HG03175 (cell line): ENCODE measurements around the gene PRSS36.
"Not testable (repeated sequence)": the region's sequence is repeated elsewhere in the genome, so short reads cannot be mapped to it uniquely, and the experiment has no call there.

Experiments used
- ATAC-seq: cut with Tn5 transposase; IDR thresholded peaks from one replicate; pipeline ENCODE4 v1.9.1; 2021; ENCODE audit warnings: mild to moderate bottlenecking, moderate library complexity; ENCODE audit not compliant: unreplicated experiment

Gene PRSS36

DNA sequence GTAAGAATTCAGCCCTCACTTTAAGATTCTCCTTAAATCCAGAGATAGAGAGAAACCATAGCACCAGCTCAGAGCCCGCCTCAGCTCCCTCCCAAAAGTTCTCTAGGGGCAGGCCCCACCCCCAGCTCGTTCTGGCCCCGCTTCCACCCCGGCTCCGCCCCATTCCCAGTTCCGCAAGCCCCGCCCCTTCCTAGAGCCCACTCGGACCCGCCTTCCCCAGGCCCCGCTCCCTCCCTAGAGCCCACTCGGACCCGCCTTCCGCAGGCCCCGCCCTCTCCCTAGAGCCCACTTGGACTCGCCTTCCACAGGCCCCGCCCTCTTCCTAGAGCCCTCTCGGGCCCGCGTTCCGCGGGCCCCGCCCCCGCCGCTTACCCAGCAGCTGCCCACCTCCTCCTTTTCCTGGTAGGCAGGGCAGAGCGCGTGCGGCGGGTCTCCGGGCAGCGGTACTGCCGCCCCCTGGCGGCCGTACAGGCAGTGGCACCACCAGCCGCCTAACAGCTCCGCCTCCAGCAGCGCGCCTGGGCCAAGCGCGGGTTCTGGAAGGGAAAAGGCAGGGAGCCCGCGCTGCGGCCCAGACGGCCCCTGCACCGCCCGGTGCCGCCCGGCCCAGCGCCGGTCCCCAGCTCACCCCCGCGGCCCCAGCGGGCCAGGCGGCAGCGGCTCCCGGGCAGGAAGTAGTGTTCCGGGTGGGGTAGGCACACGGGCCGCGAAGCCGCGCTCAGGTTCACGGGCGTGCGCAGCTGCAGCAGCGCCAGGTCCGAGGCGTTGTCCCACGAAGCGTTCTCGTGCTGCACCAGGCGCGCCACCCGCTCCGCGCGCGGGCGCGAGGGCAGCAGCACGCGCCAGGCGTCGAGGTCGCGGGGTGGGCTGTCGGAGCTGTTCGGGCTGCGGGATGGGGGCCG lies 7.5 kb downstream of the PRSS36 start:
- peak; percentile 89 for ATAC-seq

DNA sequence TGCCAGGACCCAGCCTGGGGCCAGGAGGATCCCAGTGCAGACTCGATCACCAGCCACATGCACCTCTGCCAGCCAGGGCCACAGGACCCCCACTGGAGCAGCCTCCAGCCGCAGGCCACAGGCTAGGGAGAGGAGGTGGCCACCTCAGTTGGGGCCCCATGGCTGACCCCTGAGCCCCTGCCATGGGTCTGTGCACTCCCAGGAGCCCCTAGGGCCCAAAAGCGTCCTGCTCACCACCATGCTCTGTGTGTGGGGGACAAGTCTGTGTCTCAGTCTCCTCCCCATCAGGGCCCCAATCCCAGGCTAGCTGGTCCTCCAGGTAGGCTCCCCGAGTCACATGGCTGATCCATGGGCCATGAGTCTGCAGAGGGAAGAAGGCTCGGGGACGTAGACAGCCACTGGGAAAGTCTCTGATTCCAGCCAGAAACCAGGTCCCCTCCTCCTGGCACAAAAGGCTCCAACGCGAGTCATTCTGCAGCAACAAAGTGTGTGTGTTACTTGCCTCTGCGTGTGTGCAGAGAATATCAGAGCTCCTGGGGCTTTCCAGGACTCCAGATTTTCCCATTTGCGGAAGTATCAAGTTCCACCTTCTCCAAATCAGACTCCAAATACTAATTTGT lies 8.3 kb downstream of the PRSS36 start:
- no peak for ATAC-seq

DNA sequence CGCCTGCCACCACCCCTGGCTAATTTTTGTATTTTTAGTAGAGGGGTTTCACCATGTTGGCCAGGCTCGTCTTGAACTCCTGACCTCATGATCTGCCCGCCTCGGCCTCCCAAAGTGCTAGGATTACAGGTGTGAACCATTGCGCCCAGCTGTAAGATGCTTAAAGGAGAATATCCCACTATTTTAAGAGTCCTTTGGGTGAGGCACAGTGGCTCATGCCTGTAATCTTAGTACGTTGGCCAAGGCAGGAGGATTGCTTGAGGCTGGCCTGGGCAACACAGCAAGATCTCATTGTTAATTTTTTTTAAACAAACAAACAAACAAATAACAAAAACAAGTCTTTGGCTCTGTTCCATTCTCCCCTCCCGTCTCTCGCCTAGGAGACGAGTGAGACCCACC lies 8.8 kb downstream of the PRSS36 start:
- not testable (repeated sequence) for ATAC-seq

DNA sequence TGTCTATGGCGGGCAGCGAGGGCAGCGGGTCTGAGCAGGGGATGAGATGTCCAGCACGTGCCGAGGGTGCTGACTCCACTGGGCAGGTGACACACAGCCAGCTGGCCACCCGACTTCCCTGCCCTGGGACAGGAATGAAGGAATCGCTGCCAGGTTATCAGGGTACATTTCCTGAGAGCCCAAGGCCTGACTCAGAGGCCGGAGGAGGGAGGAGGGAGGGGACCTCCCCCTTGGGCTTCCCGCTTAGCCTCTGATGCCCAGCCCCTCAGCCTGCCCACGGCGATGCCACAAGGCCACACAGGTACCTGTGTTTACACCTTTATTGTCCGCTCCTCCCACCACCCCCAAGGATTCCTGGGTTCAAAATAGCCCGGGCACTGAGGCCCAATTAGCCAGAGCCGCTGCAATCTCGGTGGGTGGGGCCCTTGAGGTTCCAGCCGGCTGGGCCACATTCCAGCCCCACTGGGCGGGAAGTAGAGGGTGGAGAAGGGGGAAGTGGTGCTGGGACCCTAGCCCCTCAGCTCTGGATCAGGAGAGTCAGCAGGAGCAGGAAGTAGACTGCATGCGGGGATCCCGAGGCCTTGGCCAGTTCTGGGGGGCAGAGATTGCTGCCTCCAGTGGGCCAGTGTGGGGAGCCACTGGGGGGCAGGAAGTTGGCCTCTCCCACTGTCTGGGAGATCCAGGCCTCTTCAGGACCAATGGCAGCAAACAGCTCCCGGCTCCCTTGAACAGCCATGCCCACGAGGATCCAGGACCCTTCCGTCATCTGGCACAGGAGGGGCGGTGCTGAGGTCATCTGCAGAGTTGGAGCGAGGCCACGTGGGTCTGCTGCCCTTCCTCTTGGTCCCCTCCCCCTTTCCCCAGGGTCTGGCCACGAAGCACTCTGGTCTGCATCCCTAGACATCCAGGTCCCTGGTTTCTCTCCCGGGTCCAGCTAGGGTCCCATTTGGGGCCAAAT lies 11.0 kb downstream of the PRSS36 start:
- ATAC-seq: no peak

DNA sequence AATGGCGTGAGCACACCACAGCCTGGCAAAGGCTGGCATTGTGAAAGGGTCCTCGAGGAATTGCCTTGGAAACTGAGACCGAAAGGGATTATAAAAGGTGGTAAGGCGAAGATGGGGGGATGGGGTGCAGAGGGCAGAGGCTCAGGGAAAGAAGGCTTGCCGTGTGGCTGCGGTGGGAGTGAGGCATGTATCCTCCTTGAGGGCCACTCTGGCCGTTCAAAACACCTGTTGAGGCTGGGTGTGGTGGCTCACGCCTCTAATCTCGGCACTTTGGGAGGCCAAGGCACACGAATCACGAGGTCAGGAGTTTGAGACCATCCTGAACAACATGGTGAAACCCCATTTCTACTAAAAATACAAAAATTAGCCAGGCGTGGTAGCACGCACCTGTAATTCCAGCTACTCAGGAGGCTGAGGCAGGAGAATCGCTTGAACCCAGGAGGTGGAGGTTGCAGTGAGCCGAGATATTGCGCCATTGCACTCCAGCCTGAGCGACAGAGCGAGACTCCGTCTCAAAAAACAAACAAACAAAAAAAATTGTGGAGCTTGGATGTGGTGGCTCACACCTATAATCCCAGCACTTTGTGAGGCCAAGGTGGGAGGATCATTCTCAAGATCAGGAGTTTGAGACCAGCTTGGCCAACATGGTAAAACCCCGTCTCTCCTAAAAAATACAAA lies 12.9 kb downstream of the PRSS36 start:
- not testable (repeated sequence) for ATAC-seq

DNA sequence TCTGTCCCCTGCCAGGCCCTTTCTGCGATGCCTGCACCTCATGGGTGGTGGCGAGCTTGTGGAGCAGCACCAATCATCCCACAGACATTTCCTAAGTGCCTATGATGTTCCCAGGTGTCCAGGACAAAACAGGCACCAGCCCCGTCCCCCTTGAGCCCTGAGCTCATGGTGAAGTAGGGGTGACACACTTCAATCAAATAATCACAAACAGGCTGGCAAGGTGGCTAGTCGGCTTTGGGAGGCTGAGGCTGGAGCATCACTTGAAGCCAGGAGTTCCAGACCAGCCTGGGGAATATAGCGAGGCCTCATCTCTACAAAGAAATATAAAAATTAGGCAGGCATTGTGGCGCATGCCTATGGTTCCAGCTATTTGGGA lies 13.6 kb downstream of the PRSS36 start:
- no peak for ATAC-seq

DNA sequence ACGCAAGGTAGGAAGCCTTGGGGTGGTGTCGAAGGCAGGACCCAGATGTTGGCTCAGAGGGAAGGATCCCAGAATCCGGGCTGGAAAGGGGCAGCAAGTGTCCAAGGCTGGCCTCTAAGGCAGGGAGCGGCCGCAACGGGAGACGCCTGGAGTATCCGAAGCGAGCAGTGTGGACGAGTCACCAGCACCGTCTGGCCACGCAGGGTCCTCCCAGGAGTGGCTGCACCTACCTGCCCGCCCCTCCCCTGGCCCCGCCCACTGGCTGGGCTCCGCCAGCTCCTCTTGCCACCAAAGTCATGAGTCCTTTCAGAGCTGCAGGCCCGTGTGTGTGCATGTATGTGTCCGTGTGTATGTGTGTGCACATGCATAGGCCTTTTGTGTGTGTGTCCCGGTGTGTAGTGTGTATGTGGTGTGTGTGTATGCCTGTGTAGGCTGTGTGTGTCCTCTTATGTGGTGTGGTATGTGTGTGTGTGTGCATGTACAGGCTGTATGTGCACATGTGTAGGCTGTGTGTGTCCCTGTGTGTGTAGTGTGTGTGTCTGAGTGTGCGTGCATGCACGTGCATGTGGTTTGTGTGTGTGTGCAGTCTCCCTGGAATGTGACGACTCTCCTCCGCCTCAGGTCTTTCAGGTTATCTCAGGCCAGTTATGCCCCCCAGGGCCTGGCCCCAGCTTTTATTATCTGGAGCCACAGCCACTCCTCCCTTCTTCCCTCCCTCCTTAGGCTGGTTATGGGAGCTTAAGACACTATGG lies 14.2 kb downstream of the PRSS36 start, which contains the start of gene PRSS8:
Gene PRSS8 (minus strand): TSS at position 193 of the 752 bp plus-strand sequence. CDS start 229 bp downstream, outside the sequence.
- ATAC-seq: no peak

DNA sequence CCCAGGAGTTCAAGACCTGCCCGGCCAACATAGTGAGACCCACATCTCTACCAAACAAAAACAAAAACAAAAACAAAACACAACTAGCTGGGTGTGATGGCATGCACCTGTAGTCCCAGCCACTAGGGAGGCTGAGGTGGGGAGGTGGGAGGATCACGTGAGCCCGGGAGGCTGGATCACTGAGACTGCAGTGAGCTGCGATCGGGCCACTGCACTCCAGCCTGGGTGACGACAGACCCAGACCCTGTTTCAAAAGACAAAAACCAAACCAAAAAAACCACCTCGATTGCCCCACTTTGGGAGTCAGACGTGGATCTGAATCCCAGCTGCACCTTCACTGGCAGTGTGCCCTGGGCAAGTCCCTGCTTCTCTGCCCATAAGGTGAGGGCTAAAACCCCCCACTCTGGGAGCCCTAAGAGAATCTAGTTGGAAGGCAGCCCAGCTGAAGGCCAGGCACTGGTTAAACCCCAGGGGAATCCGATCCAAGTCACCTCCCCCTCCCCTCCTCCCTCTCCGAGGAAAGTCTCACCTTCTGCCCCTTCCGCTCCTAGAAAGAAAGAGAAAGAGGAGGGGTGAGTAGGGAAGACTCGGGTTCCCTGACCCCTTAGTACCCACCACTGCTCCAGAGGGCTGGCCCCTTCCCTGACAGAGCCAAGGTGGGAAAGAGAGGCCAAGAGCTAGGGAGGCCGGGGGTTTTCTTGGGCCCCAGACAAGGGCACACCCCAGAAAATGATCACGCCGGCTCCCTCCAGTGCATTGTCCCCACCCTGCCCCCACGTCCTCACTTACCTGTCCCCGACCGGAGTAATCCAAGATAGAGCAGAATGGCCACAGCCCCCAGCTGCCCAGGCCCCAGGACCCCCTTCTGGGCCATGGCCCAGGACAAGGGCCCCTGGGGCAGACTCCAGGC lies 15.0 kb downstream of the PRSS36 start:
- no peak for ATAC-seq

DNA sequence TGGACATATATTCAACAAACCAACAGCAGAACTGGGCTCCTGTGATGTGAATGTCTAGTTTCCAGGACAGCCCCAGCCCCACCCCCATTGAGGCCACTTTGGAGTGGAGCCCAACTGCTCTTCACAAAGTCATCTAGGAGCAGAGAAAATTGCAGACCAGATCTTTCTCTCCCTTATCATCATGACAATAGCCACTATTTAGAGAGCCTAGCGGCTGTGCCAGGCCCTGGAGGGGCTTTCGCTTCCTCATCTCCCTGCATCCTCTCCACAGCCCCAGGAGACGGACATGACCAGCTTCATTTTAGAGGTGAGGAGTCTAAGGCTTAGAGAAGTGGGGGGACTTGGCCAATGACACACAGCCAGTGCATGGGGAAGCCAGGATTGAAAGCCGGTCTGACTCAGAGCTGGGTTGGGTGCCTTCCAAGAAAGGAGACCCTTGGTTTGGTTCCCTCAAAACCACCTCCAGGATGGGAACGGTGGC lies 15.7 kb downstream of the PRSS36 start:
- no peak for ATAC-seq

DNA sequence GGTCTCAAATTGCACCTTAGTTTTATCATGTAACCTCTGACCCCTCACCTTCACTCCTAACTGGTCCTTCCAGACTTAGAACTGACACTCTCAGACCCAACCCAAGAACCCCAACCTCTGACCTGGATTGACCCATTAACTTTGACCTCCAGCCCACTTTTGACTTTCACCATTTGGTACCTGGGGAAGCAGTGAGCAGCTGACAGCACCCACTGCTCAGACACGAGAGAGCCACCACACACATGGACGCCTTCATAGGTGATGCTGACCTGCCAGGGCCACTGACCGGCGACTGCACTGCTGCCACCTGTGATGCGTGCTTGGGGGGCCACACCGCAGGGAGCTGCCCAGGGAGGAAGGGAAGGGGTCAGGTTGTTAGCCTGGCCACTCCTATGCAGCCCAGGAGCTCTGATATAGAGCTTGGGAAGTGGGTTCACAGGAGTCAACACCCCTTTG lies 16.8 kb downstream of the PRSS36 start:
- no peak for ATAC-seq

DNA sequence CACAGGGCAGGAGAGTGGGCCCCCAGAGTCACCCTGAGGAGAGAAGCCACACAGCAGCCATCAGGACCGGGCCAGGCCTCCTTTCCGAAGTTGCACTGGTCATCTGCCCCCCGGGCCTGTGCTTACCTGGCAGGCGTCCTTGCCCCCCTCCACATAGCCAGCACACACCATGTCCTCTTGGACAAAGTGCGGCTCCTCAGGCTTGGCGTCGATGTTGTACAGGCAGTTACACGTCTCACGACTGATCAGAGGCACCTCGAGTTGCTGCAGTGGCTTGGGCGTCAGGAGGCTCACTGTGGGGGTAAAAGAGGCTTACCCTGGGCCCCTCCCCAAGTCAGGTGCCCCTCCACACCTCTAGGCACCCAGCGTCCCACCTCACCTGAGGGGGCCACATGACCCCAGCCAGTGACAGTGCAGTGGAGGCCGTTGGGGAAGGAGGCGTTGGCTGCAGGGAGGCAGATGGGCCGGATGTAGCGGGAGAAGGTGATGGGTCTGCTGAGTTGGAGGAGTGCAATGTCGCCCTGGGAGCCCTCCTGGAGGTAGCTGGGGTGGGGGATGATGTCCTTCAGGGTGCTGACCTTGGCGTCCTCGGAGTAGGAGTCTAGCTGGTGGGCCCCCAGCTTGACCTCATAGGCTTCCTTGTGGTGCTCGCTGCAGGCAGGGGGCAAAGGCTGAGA lies 17.4 kb downstream of the PRSS36 start:
- no peak for ATAC-seq

DNA sequence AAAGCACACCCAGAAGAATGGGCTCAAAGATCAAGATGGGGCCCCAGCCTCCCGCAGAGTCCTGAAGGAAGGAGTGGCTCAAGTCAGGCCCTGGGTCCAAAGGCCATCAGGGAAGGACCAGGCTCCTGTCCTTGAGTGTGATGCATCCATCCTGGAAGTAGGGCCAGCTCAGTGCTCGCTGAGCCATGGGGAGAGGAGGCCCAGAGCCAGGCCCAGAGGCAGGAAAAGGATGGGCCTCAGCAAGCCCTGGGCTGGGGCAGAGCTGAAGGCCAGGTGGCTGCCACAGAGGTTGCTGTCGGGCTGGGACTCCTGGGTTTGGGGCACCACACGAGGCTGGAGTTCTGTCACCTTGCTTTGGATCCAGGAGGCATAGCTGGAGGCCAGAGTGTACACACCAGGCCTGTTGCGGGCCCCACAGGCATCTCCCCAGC lies 18.0 kb downstream of the PRSS36 start:
- no peak for ATAC-seq

DNA sequence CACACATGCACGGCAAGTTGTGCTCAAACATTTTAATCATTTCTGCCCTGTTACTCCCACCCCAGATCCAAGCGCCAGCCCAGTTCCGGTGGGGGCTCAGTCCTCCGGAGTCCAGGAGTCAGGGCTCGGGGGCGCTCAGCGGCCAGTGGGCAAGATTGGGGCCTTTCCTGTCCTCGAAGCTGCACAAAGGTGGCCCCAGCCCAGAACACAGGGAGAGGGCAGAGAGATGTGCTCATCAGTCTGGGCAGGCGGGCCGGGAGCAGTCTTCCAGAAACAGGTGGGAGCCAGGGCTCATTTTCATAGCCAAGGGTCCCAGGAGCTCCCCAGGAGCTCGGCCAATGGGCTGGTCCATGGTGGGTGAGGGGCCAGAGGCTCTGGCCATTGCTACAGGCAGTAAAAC lies 18.4 kb downstream of the PRSS36 start:
- ATAC-seq: no peak

DNA sequence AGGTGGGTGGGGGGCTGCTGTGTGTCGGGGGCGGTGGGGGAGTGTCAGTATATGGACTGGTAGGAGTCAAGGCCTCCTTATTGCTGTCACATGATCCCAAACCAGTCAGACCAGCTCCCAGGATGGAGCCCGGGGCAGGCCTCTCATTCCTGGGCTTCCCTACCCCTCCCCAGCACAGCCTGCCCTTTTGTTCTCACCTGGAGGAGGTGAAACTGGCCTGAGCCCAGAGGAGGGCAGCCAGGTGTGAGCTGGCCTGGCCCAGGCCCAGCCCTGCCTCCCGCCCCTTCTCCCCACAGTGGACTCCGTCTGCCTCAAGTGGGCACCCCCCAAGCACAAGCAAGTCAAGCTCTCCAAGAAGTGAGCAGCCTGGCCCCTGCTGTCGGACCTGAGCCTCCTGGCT lies 19.0 kb downstream of the PRSS36 start:
- no peak for ATAC-seq

DNA sequence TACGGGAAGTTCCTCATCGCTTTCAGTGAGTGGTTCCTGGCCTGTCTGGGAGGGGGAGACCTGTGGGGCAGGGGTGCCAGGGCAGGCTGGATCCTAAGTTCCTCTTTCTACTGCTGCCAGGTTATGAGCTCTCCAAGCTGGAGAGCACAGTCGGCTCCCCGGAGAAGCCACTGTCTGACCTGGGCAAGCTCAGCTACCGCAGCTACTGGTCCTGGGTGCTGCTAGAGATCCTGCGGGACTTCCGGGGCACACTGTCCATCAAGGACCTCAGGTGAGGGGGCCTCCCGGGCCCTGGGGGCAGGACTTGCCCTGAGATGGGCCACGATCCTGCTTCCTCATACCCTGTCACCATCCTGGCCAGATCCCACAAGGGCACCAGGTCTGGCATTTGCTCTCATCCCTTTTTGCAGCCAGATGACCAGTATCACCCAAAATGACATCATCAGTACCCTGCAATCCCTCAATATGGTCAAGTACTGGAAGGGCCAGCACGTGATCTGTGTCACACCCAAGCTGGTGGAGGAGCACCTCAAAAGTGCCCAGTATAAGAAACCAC lies 19.5 kb downstream of the PRSS36 start:
- no peak for ATAC-seq

DNA sequence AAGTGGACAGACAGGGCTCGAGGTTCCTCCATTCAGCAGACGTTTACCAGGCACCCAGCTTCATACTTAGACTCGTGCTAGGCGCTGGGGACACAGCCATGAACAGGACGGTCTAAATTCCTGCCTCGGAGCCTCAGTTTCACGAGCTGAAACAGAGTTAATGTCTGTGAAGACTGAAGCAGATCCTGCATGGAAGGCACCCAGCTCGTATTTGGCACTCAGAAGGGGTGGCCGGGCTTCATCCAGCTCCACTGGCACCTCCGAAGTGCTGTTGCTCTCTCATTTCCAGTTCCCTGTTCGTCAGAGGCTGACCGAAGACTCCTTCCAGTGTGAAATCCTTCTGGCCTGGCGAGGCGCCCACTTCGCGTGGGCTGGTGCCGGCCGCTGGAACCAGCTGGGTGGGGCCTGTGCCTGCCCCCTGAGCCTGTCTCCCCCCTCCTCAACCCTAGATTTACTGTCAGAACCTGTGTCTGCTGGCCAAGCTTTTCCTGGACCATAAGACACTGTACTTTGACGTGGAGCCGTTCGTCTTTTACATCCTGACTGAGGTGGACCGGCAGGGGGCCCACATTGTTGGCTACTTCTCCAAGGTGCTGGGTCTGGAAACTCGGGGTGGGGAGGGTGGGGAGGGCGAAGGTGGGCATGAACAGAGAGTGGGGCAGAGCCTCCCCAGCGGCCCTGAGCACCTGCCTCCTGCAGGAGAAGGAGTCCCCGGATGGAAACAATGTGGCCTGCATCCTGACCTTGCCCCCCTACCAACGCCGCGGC lies 20.1 kb downstream of the PRSS36 start:
- ATAC-seq: no peak
